Measurements from ENCODE around the gene CSPG4. TPM values are rescaled to one million over a fixed set of nuclear protein-coding genes. Genes with fewer than 3 reads are reported as not detected.

Gene CSPG4
- total and polyA plus RNA-seq, 2 of the 8 experiments (the other 6 are each of a cell fraction or from before 2014, with no cell fraction given) = 1.4 to 3.0 TPM

DNA sequence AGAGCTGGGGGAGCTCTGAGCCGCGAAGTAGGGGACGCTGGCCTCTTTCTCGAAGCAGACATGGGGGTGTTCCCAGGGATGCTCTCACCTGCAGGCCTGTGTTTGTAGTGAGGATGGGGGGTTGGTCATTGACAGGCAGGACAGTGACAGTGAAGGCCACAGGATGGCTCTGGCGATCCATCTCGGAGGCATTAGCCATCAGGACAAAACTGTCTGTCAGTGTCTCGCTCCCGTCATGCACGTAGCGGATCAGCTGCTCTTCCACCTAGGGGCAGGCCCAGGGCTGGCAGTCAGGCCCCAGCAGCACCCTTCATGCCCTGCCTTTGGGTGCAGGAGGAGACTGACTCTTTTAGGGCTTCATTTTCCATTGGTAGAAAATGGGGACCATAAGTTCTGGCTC is 28.0 kb downstream of the CSPG4 start:
- no peaks in the 10 kb centered on the region for H4K20me1 ChIP-seq (replicated peaks in 1 of 2; ENCODE audit: control insufficient read depth in 1 of 2, insufficient read depth in 2 of 2, low read length in 2 of 2)
- H4K8ac ChIP-seq (ENCODE audit: extremely low read depth, insufficient read depth, low read length) = no peak overlapping the region
- H3K4ac ChIP-seq (replicated peaks; ENCODE audit: insufficient read length, low read depth, low read length) = no peak overlapping the region
- DNase-seq (ENCODE audit: low read depth in 1 of 2, low spot score in 2 of 2) (no peak), FAIRE-seq (no peak)
- H2BK20ac ChIP-seq (ENCODE audit: low read length) = no peak overlapping the region
- POLR2A ChIA-PET (ENCODE audit: partially characterized antibody) = interaction anchor here (0.6 to 1.8 kb wide), 2 partner anchors 37 to 50 kb away, joined by 3 to 5 read pairs; partner anchors contain the start of gene SNX33
- no peak overlapping the region for H4K5ac ChIP-seq (ENCODE audit: insufficient read length, low read depth, low read length)
- TF ChIP-seq, protein P1, sequence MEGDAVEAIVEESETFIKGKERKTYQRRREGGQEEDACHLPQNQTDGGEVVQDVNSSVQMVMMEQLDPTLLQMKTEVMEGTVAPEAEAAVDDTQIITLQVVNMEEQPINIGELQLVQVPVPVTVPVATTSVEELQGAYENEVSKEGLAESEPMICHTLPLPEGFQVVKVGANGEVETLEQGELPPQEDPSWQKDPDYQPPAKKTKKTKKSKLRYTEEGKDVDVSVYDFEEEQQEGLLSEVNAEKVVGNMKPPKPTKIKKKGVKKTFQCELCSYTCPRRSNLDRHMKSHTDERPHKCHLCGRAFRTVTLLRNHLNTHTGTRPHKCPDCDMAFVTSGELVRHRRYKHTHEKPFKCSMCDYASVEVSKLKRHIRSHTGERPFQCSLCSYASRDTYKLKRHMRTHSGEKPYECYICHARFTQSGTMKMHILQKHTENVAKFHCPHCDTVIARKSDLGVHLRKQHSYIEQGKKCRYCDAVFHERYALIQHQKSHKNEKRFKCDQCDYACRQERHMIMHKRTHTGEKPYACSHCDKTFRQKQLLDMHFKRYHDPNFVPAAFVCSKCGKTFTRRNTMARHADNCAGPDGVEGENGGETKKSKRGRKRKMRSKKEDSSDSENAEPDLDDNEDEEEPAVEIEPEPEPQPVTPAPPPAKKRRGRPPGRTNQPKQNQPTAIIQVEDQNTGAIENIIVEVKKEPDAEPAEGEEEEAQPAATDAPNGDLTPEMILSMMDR (IDR thresholded peaks at IDR 0.05; ENCODE audit: control extremely low read depth in 1 of 3, insufficient read depth in 1 of 3, low read depth in 1 of 3, low read length in 3 of 3) = peak; percentile 17 to 29 (median 29); a peak in 3 of 4 replicates
- TF ChIP-seq SP1 (IDR thresholded peaks at IDR 0.05; ENCODE audit: low read depth, low read length) = no peak
- TF ChIP-seq RAD21 (IDR thresholded peaks at IDR 0.05 in 1 of 2, conservative IDR thresholded peaks at IDR 0.05 in 1 of 2; ENCODE audit: low read depth in 2 of 2, low read length in 2 of 2) = peak; percentile 21 to 42; a peak in 2 of 4 replicates
- H2BK120ac ChIP-seq (replicated peaks; ENCODE audit: low read depth, low read length) = no peak overlapping the region
- WGBS, 2 experiments (ENCODE audit: extremely low coverage in 1 of 2, insufficient coverage in 1 of 2, insufficient read length in 1 of 2, insufficient replicate concordance in 2 of 2, low coverage in 1 of 2, low lambda C conversion rate in 2 of 2, missing lambda C conversion rate in 1 of 2) = 94% methylated on average over 10 of the region's 10 CpGs; no CpG with 5 or more reads in 1 of the 2 experiments
- H2BK15ac ChIP-seq (ENCODE audit: low read length) = no peak overlapping the region
- H2BK12ac ChIP-seq (ENCODE audit: low read depth, low read length) = no peak overlapping the region; the same call in 1 of the 2 replicates
- H3K27me3 ChIP-seq (replicated peaks in 1 of 4; ENCODE audit: control insufficient read depth in 3 of 4, extremely low read depth in 1 of 4, insufficient read depth in 3 of 4, low read length in 3 of 4) = no peaks in the 10 kb centered on the region
- no peak overlapping the region for H4K91ac ChIP-seq (replicated peaks; ENCODE audit: insufficient read length, low read length)
- H3K14ac ChIP-seq (ENCODE audit: insufficient read length) = no peak overlapping the region
- no peak overlapping the region for H3K27ac ChIP-seq (ENCODE audit: low read depth, low read length)
- no peak overlapping the region for H3K9ac ChIP-seq (replicated peaks in 1 of 4; ENCODE audit: extremely low read depth in 1 of 4, low read depth in 3 of 4, low read length in 3 of 4)
- H3K4me2 ChIP-seq (ENCODE audit: insufficient read depth in 1 of 2, low read depth in 2 of 2, low read length in 2 of 2) = no peak overlapping the region
- no peaks in the 10 kb centered on the region for H3K36me3 ChIP-seq (ENCODE audit: control insufficient read depth in 2 of 4, insufficient read depth in 4 of 4, low read length in 3 of 4)
- peaks cover 0 to 13% (median 3%) of the 10 kb centered on the region in 4 experiments; a peak in 4 of 7 replicates for H3K4me1 ChIP-seq (replicated peaks in 1 of 4; ENCODE audit: control insufficient read depth in 3 of 4, insufficient read depth in 4 of 4, low read length in 3 of 4)
- no peak overlapping the region for H3K4me3 ChIP-seq (ENCODE audit: extremely low read depth in 1 of 4, insufficient read depth in 2 of 4, low read depth in 3 of 4, low read length in 4 of 4)
- H2AK5ac ChIP-seq (ENCODE audit: low read depth, low read length) = no peak overlapping the region
- CTCF ChIA-PET (ENCODE audit: partially characterized antibody) = interaction anchor here (0.6 to 6.8 kb wide), 28 partner anchors 8 to 229 kb away, joined by 3 to 60 read pairs (median 8); partner anchors contain the start of genes IMP3 and SNX33
- H2BK5ac ChIP-seq (ENCODE audit: low read depth, low read length) = no peak overlapping the region
- no peaks in the 10 kb centered on the region for H3K23me2 ChIP-seq (ENCODE audit: low read depth, low read length)
- no peak overlapping the region for H2AFZ ChIP-seq (ENCODE audit: low read length)
- no peaks in the 10 kb centered on the region for H3K79me2 ChIP-seq (ENCODE audit: control insufficient read depth in 1 of 2, insufficient read depth in 2 of 2, low read length in 2 of 2)
- no peak overlapping the region for H3K23ac ChIP-seq (ENCODE audit: insufficient read length)
- H3K9me3 ChIP-seq (ENCODE audit: insufficient read depth in 2 of 2, low read depth in 1 of 2, low read length in 1 of 2) = no peaks in the 10 kb centered on the region
- H3K79me1 ChIP-seq (ENCODE audit: low read depth, low read length) = no peaks in the 10 kb centered on the region
- H3K56ac ChIP-seq (replicated peaks; ENCODE audit: insufficient read length, low read depth, low read length) = no peak overlapping the region
- H3K18ac ChIP-seq (ENCODE audit: extremely low read depth, low read length) = no peak overlapping the region

Measured in H1 (cell line).